H7 (cell line): ENCODE data around the gene PARD3. TPM values are rescaled to one million over a fixed set of nuclear protein-coding genes. Genes with fewer than 3 reads are reported as not detected.

ENCODE experiments used
- DNase-seq: peaks from one replicate; pipeline ENCODE4 v3.0.0; 2012
- H3K27me3 ChIP-seq: 2 replicates; pipeline ENCODE4 v1.6.0; 2011; ENCODE audit warnings: mild to moderate bottlenecking, low read length; ENCODE audit not compliant: control insufficient read depth, insufficient read depth
- H3K36me3 ChIP-seq: replicated peaks from 2 replicates; pipeline ENCODE4 v1.5.1; 2011; ENCODE audit warnings: low read length; ENCODE audit not compliant: control insufficient read depth, insufficient read depth
- H3K4me3 ChIP-seq: 2 replicates; pipeline ENCODE4 v1.5.1; 2011; ENCODE audit warnings: low read depth, mild to moderate bottlenecking, control low read depth, low read length, moderate library complexity; ENCODE audit not compliant: insufficient read depth
- total RNA-seq: library from RNA; depleted of rRNA; stranded (reverse); fragments of >200 nt; shearing (Covaris generic); gene quantifications from 2 replicates; pipeline ENCODE4 v1.2.3, GENCODE V29; 2014

Gene PARD3
- total RNA-seq, 1 experiment from 2014 or later, result 51.1 TPM

DNA sequence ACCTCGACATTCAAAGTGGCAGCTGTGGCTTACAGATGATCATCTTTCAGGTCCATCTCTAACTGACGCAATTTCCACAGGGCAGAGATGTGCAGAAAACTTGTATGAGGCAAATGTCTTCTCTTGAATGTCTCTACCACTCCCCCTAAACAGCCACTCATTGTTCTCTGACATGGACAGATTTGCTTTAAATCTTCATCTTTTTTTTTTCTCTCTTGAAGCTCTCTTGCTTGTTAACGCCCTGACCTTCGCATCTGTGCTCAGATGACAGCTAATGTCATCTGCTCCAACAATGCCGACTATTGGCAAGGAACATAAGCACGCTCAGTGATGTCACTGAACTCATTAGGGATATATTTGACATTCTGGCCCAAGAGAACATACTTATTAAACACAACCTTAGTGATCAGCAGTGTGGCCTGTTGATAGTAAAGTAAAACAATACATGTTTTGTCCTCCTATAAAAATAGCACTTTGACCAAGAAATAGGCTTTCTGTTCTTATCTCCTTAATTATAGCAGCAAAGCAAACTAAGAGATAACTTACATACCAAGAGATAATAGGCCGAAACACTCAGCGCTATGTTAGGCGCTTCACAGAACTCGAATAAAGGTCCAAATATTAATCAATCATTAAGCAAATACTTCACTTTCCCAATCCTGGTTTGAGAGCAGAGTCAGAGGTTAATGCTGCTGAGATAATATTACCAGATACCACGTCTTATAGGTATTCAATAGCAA, 583.5 kb downstream of the PARD3 start:
- Histone ChIP-seq H3K27me3 (no peaks in the 10 kb centered on the region), H3K36me3 (no peaks in the 10 kb centered on the region), H3K4me3 (no peak overlapping the region)
- DNase-seq, result no peak

DNA sequence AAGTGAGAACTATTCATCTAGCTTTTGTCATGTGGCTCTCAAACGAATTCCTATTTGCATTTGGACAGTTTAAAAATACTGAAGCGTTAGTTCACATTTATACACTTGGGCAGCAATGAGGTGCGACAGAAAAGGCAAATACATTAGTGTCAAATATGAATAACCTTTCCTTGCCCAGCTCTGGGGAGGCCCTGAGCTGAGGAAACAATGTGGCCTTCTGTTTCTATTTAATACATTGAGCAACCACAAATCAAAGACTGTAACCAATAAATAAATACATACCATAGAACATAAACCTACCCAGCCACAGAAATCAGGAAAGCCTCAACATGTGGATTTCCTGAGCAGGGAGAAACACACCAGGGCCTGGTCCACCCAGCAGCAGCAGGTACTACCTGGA, 585.2 kb downstream of the PARD3 start:
- no peak for DNase-seq
- Histone ChIP-seq H3K27me3 (no peaks in the 10 kb centered on the region), H3K36me3 (no peaks in the 10 kb centered on the region), H3K4me3 (no peak overlapping the region)

DNA sequence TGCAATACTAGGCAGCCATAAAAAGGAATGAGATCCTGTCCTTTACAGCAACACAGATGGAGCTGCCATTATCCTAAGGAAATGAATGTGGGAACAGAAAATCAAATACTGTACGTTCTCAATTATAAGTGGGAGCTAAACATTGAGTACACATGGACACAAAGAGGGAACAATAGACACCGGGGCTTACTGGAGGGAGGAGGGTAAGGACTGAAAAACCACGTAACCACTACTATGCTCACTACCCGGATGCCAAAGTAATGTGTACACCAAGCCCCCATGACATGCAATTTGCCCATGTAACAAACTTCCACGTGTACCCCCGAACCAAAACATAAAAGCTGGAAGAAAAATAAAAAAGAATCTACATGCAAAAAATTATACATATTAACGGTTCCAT, 587.0 kb downstream of the PARD3 start:
- no peaks in the 10 kb centered on the region for H3K36me3 ChIP-seq
- DNase-seq, result no peak

DNA sequence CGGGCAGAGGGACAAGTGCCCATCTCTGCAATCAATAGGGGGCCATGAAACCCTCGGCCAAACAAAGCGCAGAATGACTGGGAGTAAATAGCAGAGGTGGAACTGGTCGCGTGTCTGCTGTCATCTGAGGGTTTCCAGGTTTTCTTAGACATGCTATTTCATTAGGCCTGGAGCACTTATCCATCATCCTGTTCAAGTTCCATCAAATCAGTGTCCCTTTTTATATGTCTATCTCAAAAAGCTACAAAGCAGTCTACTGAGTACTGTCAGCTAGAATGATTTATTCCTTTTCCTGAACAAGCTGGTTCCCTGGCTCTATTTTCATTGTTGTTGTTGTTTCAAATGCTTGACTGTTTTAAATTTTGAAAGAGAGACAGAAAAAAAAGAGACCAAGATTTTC, 590.5 kb downstream of the PARD3 start:
- Histone ChIP-seq H3K27me3 (no peaks in the 10 kb centered on the region), H3K36me3 (no peaks in the 10 kb centered on the region), H3K4me3 (no peak overlapping the region)
- no peak for DNase-seq

More for the DNA sequence above, 587.0 kb downstream of the PARD3 start:
- no peak overlapping the region for H3K4me3 ChIP-seq
- no peaks in the 10 kb centered on the region for H3K27me3 ChIP-seq

DNA sequence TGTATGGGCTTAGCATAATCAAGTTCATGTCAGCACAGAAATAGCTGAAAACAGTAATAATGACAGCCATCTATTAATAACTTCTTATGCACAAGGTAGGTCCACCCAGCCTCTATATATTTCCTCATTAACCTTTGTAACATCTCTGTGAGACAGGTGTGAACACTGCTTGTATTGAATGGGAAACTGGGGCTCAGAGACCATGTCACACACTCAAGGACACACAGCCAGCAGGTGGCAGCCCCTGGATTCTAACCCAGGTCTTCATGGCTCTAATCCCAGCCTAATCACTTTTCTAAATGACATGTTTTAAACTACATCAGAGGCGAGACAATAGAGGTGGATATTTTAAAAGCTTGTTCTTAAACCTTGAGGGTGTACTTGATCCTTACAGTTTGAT, 591.4 kb downstream of the PARD3 start:
- no peaks in the 10 kb centered on the region for H3K36me3 ChIP-seq
- H3K27me3 ChIP-seq, result no peaks in the 10 kb centered on the region
- DNase-seq, result no peak
- no peak overlapping the region for H3K4me3 ChIP-seq

DNA sequence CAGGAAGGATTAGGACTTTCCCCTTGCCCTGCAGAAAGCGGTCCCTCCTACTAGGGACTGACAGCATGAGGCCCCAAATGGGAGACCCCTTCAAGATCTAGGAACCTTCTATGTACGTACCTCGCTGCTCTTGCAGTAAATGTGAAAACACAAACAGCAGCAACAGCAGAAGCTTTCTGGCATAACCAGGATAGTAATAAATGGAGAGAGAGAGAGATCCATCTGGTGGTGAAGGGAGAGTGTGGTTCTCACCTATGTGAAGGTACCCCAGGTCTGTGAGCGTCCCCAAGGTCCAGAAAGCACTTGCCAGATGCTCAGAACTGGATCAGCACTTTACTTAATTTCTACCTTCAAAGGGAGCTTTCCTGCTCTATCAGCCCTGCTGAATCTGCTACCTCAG, 592.7 kb downstream of the PARD3 start:
- DNase-seq, result no peak
- Histone ChIP-seq H3K27me3 (no peaks in the 10 kb centered on the region), H3K4me3 (no peak overlapping the region), H3K36me3 (no peaks in the 10 kb centered on the region)

DNA sequence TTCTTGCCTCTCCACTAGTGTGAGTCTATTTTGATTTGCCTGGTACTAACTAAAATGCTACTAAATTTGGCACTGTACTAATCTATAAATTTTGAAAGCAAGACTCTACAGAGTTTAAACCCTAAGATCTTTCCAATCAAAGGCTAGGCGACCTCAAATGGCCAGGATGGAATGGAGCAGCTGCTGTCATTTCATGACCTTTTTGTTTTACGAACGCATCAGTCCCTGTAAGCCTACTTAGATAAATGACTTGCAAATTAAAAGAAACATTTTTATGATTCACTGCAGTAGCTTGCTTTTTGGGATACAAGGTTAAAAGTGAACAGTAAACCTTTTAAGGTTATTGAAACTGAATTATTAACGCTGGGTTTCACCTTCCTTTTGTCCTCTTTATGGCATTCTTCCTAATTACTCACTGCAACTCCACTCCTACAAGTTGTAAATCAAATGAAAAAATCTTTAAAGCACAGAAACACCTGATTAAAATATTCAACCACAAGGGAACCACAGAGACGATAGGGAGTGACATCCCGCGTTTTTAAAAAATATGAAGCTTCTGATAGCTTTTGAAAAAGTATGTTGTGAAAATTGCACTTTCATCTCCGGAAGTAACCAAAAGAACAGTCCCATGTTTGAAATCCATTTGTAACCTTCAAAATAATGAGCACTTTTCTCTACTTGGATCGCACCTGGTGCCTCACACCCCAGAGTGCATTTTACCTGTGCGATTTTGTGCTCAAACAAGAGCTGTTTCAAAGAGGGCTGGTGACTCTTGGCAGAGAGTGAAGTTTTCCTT, 595.1 kb downstream of the PARD3 start:
- no peak for DNase-seq
- H3K27me3 ChIP-seq, result no peaks in the 10 kb centered on the region

DNA sequence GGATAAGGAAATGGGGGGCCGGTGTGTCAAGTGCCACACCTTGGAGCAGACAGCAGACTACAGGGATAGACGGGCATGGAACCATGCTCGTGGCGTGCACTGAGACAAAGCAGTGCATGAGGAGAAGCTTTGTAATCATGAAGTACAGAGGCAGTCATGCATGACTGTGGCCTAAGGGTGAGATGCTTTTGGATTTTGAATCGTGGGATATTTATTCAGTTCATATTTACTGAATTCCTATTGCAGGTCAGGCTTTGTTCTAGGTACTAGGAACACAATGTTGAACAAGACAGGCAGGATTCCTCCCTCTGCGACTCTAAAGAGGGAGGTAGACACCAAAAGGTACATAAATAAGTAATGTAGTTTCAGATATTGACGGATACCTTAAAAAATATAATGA, 597.6 kb downstream of the PARD3 start:
- H3K4me3 ChIP-seq, result no peak overlapping the region
- no peak for DNase-seq
- H3K36me3 ChIP-seq, result no peaks in the 10 kb centered on the region
- H3K27me3 ChIP-seq, result no peaks in the 10 kb centered on the region

More for the DNA sequence above, 595.1 kb downstream of the PARD3 start:
- no peaks in the 10 kb centered on the region for H3K36me3 ChIP-seq
- H3K4me3 ChIP-seq, result no peak overlapping the region

DNA sequence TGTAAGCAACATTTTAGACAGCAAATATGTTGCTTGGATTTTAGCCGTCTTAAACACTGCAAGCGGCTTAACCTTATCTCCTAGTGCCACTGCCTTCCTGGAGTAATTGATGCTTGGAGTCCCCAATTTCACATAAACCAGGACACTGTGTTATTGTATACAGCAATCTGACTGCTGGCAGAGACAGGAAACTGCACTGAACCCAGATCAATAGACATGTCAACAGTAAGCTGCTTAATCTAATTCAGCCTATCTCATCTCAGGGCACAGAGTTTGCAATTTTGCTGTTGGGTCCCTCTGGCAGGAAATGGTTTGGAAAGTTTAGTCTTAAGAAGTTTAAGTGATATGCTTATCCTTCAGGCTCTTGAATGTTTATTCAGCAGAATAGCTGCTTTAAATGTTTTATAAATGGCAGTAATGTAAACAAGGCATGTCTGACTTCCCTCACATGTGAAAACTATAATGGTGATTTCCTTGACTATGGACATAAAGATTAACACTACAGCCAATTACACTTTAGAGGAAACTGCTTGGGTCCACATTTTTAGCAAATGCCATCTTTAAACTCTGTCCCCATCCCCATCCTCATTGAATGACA, 598.6 kb downstream of the PARD3 start:
- Histone ChIP-seq H3K27me3 (no peaks in the 10 kb centered on the region), H3K36me3 (no peaks in the 10 kb centered on the region), H3K4me3 (no peak overlapping the region)
- DNase-seq, result no peak

DNA sequence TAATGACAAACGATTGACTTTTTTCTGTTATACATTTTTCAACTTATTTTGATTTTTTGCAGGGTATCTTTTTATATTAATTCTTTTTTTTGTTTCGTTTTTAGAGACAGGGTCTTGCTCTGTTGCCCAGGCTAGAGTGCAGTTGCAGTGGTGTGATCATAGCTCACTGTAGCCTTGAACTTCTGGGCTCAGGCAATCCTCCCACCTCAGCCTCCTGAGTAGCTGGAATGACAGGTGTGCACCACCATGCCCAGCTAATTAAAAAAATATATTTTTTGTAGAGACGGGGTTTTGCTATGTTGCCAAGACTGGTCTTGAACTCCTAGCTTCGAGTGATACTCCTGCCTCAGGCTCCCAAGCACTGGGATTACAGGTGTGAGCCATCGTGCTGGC, 601.3 kb downstream of the PARD3 start:
- DNase-seq, result no peak
- Histone ChIP-seq H3K4me3 (no peak overlapping the region), H3K36me3 (no peaks in the 10 kb centered on the region), H3K27me3 (no peaks in the 10 kb centered on the region)

DNA sequence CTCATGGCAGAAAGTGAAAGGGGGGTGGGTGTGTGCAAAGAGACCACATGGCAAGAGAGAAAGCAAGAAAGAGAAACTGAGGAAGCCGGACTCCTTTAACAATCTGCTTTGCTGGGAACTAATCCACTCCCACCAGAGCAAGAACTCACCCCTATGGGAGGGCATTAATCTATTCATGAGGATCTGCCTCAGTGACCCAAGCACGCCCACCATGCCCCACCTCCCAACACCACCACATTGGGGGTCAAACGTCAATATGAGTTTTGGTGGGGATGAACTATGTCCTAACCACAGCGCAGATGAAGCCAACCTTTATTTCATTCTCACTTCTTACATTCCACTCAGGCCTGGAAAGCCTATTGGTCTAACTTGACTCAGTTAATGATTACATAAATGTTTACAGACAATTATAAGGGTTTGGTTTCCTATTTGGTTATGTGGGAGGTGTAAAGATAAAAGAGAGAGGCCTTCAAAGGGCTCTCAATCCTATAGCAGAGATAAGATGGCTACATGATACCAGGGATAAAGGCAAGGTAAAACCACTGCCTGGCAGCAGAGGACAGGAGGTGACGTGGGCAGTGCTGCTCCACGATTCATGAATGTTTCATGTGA, 601.8 kb downstream of the PARD3 start:
- no peaks in the 10 kb centered on the region for H3K36me3 ChIP-seq
- DNase-seq, result no peak
- no peak overlapping the region for H3K4me3 ChIP-seq
- H3K27me3 ChIP-seq, result no peaks in the 10 kb centered on the region

DNA sequence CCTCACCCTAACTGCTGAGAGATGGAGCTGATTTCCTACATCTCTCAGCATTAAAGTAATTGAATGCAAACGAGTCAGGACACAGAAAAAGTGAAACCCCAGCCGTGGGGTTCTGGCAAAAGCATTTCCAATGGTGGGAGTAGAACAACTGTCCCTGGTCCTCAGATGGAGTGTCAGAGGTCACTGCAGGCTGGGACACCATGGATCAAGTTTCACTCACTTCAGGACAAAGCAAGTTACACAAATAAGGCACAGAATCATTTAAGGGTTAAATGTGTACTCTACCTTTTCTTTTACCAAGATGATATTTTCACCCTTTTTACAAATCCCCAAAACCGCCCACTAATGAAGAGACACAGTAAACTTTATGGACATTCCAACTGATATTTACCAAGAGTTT, 607.8 kb downstream of the PARD3 start:
- Histone ChIP-seq H3K27me3 (no peaks in the 10 kb centered on the region), H3K4me3 (no peak overlapping the region), H3K36me3 (no peaks in the 10 kb centered on the region)
- no peak for DNase-seq

DNA sequence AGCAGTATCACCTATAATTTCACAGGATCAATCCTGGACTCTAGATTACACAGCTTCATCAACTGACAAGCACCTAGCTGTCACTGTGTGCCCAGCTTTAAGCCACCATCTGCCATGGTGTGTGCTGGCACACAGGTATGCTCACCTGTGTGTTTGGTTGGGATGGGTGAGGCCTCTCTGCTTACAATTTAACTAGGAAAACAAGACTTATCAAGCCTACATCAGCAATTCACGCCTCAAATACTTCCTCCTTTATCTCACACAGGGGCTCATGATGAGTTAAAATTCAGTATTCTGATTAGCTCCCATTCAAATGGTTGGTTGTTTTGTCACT, 608.2 kb downstream of the PARD3 start:
- H3K36me3 ChIP-seq, result no peaks in the 10 kb centered on the region

DNA sequence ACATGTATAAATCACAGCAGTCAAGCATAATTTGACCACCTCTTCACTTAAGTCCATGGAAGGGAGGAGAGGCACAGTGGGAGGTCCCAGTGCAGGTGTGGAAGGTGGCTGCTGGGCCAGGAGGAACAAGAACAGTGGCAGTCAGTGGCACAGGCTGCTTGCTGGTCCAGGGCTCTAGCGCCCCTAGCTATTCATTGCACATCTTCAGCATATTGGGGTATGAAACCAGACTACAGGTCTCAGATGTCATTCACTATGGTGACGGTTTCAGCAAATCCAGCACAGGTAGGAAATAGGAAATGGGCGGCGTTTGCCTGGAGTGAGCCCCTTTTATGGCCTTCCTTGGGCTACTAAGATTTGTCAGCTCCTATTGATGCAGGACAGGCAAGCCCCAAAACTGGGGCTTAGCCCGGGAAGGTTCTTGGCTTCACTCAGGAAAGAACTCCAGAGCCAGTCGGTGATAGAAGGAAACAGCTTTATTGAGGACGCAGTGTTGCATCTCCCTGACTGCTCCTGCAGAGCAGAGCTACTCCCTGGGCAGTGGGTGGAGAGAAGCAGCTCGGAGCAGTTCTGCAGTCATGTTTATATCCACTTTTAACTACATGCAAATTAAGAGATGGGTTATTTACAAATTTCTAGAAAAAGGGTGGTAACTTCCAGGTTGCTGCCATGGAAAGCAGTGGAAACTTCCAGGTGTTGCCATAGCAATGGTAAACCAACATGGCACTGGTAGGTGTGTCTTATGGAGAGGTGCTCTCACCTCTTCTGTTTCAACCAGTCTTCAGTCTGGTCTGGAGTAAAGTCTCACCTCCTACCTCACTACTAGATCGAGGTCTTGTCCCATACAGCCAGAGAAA, 608.8 kb downstream of the PARD3 start:
- Histone ChIP-seq H3K27me3 (no peaks in the 10 kb centered on the region), H3K36me3 (no peaks in the 10 kb centered on the region), H3K4me3 (no peak overlapping the region)
- no peak for DNase-seq

More for the DNA sequence above, 608.2 kb downstream of the PARD3 start:
- no peak for DNase-seq
- Histone ChIP-seq H3K4me3 (no peak overlapping the region), H3K27me3 (no peaks in the 10 kb centered on the region)
